WTC11 (cell line): ENCODE measurements around the gene ZC3H4.

Source experiments
- ATF2 ChIP-seq: sonication (generic); formaldehyde crosslinking; IDR thresholded peaks from 2 replicates; pipeline ENCODE4 v1.8.1; 2022; ENCODE audit warnings: low read depth, missing genetic modification reagents, borderline replicate concordance
- CTCF ChIP-seq: fragments of 200-600 bp; IDR thresholded peaks from 2 replicates; pipeline ENCODE4 v1.8.0; 2022; ENCODE audit warnings: antibody characterized with exemption
- ETV6 ChIP-seq: sonication (generic); formaldehyde crosslinking; IDR thresholded peaks from 2 replicates; pipeline ENCODE4 v1.8.1; 2022; ENCODE audit warnings: mild to moderate bottlenecking, missing genetic modification reagents
- GTF2I ChIP-seq: fragments of 250-450 bp; sonication (Bioruptor Pico); conservative IDR thresholded peaks from 2 replicates; pipeline ENCODE4 v1.4.0; 2021; ENCODE audit warnings: mild to moderate bottlenecking
- MAX ChIP-seq: sonication (generic); formaldehyde crosslinking; IDR thresholded peaks from 2 replicates; pipeline ENCODE4 v1.8.0; 2022; ENCODE audit warnings: mild to moderate bottlenecking, missing genetic modification reagents
- MXD4 ChIP-seq: fragments of 250-450 bp; sonication (Bioruptor Pico); IDR thresholded peaks from 2 replicates; pipeline ENCODE4 v1.8.0; 2021; ENCODE audit warnings: mild to moderate bottlenecking, moderate library complexity, borderline replicate concordance
- NR2C2 ChIP-seq: sonication (generic); formaldehyde crosslinking; IDR thresholded peaks from 2 replicates; pipeline ENCODE4 v1.8.0; 2022; ENCODE audit warnings: mild to moderate bottlenecking, missing genetic modification reagents
- ZNF317 ChIP-seq: sonication (generic); formaldehyde crosslinking; IDR thresholded peaks from 2 replicates; pipeline ENCODE4 v1.8.1; 2023; ENCODE audit warnings: low read depth, mild to moderate bottlenecking, moderate library complexity, missing genetic modification reagents, borderline replicate concordance

- TF ChIP-seq MAX (CRISPR knock-in tag) (no peak), CTCF (no peak), NR2C2 (CRISPR knock-in tag) (no peak), ETV6 (no peak), ZNF317 (no peak), MXD4 (no peak), ATF2 (CRISPR knock-in tag) (no peak), GTF2I (CRISPR knock-in tag) (no peak)
These were observed 40.0 kb downstream of the ZC3H4 start for GRCh38 chr19:47073574-47073973.
